DND-41 (cell line): ENCODE measurements around the gene ABCD1.

Experiments used
- CTCF ChIP-seq: IDR thresholded peaks from 2 replicates; pipeline ENCODE4 v1.5.1; 2012; ENCODE audit warnings: borderline replicate concordance, low read length, moderate library complexity, mild to moderate bottlenecking; ENCODE audit not compliant: poor library complexity, severe bottlenecking; ENCODE audit errors: extremely low read depth
- EZH2 ChIP-seq: IDR thresholded peaks from 3 replicates; pipeline ENCODE4 v1.6.1; 2012; ENCODE audit warnings: borderline replicate concordance, low read depth, mild to moderate bottlenecking, moderate library complexity, low read length, inconsistent platforms; ENCODE audit not compliant: severe bottlenecking

DNA sequence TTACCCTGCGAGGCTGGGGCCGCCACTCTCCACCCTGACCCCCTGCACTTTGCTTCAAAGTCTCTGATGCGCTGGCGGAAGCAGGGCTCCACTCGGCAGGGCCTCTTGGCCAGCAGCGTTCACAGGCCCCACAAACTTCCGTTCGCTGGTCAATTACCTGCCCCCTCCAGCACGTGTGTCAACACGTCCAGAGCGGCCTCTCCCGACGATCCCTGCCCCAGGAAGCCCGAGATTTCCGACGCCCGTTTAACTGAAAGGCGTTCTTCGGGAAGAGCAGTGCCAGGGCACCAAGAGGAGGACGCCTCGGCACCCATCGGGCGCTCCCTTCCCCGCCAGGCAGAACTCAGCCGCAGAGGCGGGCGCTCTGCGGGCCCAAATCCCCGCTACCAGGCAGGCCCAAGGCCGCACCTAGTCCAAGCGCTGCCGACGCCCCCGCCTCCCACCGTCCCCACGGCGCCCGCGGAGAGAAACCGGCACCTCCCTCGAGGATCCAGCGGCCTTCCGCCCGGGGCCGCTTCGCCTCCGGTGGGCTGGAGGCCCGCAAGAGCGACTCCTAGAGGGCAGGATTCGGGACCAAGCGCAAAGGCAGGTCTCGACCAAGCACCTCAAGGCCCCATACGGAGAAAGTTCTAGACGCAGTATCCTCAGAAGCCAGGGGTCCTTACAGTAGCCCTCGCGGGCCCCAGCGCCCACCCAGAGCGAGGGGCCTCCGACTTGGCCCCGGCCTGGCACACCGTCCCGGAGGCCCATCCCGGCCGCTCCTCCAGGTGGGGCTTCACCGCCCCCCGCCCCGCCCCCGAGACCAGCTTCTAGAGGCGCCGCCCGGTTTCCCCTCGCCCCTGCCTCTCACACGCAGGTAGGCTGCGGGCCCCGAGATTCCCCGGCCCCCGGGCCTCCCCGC is 1.1 kb upstream of the ABCD1 start:
- TF ChIP-seq CTCF (peak; percentile 54), EZH2 (no peak)
